Tibial nerve (tissue), 3 donors: ENCODE measurements around the gene ZBTB16.

ENCODE experiments used
- POLR2A ChIP-seq, 2 donors: fragments of 450-650 bp; IDR thresholded peaks; one replicate each; pipeline ENCODE4 v1.6.1; 2017; ENCODE audit warnings: antibody characterized with exemption in 2 of 2, mild to moderate bottlenecking in 2 of 2, moderate library complexity in 2 of 2
- TF ChIP-seq, protein P1 (sequence below), 5 experiments: fragments of 200-600 bp in 3 of 5; fragments of 450-650 bp in 2 of 5; sonication (generic) in 3 of 5; IDR thresholded peaks; one replicate each; pipeline ENCODE4 v1.5.1; 2016 to 2019; ENCODE audit warnings: antibody characterized with exemption in 5 of 5, mild to moderate bottlenecking in 3 of 5, moderate library complexity in 2 of 5

DNA sequence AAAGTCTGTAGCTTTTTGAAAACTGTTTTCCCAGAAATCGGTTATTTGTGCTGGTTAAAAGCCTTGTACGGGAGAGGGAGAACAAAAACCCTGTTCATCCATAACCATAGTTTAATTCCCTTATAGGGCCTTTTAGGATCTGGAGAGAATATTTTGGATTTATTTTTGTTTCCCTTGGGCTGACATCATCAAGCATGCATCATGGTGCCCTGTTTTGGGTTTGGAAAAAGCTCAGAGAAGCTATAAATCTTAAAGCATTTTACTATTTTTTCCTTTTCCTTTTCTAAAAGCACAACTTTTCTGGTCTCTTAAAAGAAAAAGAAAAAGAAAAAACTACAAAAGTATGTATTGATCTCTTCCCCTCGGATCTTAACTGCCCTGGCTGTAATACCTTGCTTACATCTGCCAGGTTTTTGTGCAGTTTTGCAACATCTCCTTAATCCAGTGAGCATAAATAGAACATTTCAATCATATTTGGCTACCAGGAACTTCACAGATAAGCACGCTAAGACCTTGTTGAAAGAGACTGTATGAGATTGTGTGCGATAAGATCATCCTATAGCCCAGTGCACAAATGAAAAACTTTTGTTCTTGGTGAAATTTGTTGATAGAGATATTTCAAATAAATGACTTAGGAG, 88.0 kb downstream of the ZBTB16 start:
- TF ChIP-seq, protein P1, sequence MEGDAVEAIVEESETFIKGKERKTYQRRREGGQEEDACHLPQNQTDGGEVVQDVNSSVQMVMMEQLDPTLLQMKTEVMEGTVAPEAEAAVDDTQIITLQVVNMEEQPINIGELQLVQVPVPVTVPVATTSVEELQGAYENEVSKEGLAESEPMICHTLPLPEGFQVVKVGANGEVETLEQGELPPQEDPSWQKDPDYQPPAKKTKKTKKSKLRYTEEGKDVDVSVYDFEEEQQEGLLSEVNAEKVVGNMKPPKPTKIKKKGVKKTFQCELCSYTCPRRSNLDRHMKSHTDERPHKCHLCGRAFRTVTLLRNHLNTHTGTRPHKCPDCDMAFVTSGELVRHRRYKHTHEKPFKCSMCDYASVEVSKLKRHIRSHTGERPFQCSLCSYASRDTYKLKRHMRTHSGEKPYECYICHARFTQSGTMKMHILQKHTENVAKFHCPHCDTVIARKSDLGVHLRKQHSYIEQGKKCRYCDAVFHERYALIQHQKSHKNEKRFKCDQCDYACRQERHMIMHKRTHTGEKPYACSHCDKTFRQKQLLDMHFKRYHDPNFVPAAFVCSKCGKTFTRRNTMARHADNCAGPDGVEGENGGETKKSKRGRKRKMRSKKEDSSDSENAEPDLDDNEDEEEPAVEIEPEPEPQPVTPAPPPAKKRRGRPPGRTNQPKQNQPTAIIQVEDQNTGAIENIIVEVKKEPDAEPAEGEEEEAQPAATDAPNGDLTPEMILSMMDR (IDR thresholded peaks at IDR 0.05), result no peak
- no peak for TF ChIP-seq POLR2A (IDR thresholded peaks at IDR 0.05)
